HG03175 (cell line): ENCODE measurements around the gene FKBP2.

ENCODE experiments used
- ATAC-seq: cut with Tn5 transposase; IDR thresholded peaks from one replicate; pipeline ENCODE4 v1.9.1; 2021; ENCODE audit warnings: mild to moderate bottlenecking, moderate library complexity; ENCODE audit not compliant: unreplicated experiment

FKBP2 gene

DNA sequence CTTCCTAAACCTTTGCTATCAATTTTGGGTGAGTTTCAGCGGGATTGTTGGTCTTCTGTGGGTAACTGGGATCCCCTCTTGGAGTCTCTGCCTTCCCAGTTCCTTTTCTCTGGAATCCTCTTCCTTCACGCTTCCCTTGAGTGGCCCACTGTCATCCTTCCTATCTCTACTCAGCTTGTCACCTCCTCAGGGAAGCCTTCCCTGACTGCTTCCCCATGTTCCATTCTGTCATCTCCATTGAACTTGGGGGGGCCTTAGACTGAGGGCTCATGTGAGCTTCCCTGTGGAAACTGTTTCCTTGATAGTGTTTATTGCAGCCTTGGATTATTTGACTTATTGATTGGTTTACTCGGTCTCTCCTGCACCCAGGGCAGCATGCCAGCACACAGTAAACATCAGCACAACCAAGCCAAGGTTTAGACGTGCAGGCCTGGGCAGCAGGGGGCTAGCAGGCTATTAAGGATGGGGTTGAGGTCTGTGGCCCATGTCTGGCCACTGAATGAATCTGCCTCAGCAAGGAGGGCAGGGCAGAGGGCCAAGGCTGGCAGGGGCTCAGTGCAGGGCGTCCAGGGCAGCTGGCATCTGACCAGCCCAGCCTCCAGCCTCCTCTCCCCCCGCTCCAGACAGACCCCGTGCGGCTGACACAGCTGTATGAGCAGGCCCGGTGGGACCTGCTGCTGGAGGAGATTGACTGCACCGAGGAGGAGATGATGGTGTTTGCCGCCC, 22.1 kb upstream of the FKBP2 start:
- ATAC-seq, result no peak

DNA sequence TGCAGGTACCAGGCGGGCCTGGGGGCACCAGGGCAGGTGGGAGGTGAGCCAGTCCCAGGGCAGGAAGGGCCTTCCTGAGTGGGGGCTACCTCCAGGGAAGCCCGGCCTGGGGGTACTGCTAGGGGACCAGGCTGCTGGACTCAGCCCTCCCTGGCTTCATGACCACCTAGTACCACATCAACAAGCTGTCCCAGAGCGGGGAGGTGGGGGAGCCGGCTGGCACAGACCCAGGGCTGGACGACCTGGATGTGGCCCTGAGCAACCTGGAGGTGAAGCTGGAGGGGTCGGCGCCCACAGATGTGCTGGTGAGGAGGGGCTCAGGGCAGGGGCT, 21.6 kb upstream of the FKBP2 start:
- ATAC-seq, result no peak

DNA sequence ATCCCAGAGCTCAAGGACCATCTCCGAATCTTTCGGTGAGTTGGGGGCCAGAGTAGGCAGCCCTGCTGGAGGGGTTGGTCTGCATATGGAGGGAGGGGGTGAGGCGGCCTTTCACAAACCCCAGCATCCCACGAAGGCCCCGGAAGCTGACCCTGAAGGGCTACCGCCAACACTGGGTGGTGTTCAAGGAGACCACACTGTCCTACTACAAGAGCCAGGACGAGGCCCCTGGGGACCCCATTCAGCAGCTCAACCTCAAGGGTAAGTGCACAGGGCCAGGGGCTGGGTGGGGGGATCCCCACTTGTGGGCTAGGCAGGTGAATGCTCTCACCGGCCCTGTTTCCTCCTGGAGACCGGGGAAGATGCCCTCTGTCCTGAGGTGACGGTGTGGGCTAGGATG, 21.1 kb upstream of the FKBP2 start:
- no peak for ATAC-seq

DNA sequence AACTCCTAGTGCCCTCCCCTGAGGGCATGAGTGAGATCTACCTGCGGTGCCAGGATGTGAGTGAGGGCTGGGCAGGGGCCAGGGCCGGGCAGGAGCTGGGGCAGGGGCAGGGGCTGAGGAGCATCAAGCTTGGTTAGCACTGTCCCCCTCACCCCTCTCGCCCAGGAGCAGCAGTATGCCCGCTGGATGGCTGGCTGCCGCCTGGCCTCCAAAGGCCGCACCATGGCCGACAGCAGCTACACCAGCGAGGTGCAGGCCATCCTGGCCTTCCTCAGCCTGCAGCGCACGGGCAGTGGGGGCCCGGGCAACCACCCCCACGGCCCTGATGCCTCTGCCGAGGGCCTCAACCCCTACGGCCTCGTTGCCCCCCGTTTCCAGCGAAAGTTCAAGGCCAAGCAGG, 20.6 kb upstream of the FKBP2 start:
- ATAC-seq, result no peak

DNA sequence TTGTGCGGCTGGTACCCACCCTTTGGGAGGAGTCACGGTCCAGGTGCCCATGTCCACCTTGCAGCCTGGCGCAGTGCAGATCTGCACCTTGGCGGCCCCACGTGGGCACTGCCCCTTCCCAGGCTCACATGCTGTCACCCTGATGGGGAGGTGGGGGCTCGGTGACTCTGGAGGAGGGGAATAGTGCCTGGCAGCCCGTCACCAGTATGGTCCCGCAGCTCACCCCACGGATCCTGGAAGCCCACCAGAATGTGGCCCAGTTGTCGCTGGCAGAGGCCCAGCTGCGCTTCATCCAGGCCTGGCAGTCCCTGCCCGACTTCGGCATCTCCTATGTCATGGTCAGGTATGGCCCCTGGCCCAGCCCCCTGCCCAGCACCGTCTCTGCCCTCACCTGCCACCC, 20.1 kb upstream of the FKBP2 start:
- no peak for ATAC-seq

DNA sequence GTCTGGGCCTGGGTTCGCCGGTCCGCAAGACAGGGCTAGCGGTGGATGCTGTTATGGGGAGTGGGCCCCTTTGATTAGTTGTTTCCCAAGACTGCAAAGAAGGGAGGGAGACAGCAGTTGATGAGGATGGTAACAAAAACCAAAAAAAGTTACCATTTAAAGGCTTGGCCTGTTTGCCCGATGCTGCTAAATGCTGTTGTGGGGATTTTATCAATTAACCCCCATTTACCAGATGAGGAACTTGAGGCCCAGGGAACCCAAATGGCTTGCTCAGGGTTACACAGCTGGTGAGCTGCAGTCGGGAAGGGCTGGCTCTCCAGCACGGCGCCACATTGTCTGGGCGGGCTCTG, 18.3 kb upstream of the FKBP2 start:
- ATAC-seq, result no peak

DNA sequence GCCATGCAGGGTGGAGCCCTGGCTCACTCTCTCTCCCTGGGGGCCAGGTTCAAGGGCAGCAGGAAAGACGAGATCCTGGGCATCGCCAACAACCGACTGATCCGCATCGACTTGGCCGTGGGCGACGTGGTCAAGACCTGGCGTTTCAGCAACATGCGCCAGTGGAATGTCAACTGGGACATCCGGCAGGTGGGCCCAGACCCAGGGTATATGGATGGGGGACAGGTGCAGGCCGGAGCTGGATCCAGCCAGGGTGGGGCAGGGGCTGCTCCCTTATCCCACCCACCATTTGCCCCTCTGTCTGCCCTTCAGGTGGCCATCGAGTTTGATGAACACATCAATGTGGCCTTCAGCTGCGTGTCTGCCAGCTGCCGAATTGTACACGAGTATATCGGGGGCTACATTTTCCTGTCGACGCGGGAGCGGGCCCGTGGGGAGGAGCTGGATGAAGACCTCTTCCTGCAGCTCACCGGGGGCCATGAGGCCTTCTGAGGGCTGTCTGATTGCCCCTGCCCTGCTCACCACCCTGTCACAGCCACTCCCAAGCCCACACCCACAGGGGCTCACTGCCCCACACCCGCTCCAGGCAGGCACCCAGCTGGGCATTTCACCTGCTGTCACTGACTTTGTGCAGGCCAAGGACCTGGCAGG, 17.8 kb upstream of the FKBP2 start:
- no peak for ATAC-seq

DNA sequence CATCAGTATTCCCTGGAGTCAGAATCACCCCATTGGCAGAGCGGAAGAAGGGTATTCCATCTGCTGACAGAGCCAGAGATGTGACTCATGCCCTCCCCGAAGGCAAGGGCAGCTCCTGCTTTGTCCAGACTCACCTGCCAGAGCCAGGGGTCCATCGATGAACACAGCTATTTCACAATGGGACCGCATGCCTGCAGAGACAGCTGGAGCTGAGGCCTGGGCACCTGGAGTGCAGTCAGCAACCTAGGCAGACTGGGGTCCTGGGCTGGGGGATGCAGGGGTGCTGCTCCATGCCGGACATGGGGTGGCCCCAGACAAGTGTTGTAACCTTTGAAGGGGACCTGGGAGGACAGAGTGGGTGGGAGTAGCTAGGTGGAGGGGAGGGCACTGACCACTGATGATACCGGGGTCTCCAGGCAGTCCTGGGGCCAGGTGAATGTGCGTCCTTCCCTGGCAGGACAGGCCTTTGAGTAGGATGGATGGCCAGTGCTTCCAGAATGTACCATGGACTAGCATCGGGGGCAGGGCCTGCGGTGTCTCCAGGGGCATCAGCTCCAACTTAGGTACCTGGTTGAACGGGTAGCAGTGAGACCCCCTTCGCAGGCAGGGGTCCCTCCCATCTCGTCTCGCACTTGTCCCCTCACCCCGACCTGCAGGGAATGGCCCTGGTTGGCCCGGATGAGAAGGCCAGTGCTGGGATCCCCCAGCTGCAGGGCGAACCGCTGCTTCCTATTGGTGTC, 16.6 kb upstream of the FKBP2 start:
- no peak for ATAC-seq

DNA sequence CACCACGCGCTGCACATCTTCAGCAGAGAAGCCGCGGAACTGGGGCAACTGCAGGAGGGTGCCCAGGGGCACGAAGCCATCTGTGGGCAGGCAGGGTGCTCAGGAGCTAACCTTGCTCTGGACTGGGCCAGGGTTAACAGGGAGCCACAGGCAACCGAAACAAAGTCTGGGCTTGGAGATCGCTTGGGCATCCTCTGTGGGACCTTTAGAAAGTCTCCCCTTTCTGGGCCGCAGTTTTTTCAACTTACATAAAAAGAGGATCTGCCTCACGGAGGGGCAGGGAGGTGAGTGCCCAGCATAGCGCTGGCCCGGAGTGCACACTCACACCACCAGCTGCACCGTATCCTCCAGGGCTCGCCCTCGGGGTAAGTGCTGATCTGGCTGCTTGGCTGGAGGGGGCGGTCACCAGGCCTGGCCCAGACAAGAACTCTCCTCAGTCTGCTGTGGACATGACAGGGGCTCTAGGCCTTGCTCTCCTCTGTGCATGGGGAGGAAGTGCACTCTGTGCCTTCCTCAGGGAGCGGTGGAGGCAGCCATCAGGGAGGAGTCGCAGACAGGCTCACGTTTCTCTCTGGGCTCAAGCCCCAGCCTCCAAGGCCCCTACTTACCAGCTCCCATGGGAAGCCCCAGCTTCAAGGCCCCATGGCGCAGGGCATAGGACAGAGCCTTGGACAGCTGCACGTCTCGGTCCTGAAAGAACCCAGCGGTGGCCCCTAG, 15.8 kb upstream of the FKBP2 start:
- no peak for ATAC-seq

DNA sequence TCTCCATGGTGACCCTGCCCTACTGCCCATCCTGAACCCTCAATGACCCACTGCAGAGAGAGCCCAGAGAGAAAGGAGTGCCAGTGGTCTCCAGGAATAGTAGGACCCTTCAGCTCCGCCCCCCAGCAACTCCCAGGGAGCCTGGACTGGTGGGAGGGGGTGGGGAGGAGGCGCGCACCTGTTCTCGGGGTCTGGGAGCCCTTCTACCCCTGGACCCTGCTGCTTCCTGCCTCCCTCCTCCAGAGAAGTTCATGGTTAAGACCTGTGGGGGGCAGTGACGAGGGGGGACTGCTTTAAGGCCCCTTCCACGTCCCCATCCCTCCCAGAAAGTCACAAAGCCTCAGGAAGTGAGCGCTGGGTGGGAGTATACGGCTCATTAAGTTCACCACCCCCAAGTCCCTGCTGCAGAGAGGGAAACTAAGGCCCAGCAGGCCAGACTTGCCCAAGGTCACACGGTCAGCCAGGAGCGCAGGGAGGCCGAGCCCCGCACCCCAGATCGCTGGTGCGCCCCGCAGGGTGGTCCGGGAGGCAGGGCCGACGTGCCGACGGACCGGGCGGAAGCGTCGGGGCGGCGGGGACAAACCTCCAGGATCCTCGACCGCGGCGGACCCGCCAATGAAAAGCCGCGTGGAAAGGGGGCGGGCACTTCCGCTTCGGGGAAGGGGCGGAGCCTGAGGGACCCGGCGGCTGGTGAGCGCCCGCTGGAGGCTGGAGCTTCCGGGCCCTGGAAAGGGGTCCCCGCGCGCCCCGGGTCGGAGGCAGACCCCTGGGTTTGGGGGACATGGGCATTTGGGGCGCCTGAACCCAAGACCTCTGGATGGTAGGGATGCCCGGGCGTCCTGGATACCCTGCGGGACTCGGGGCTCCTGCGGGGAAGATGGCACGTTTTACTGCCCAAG, 15.0 kb upstream of the FKBP2 start, which contains the start of the genes NUDT22 and TRPT1:
TSS of gene NUDT22 (plus strand) at position 667 of the 899 bp plus-strand sequence. CDS start 379 bp downstream, outside the sequence.
TSS of gene TRPT1 (minus strand) at position 579 of the 899 bp plus-strand sequence. CDS start at position 253, 326 bp downstream.
- ATAC-seq, result peak; percentile 51

DNA sequence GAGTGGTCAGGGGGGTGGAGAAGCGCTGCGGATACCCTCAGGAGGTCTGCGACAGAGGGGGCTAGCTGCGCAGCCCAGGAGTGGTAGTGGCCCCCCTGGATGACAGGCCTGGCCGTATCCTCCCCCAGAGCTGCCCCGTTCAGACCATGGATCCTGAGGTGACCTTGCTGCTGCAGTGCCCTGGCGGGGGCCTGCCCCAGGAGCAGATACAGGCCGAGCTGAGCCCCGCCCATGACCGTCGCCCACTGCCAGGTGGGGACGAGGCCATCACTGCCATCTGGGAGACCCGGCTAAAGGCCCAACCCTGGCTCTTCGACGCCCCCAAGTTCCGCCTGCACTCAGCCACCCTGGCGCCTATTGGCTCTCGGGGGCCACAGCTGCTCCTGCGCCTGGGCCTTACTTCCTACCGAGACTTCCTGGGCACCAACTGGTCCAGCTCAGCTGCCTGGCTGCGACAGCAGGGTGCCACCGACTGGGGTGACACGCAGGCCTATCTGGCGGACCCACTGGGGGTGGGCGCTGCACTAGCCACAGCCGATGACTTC, 14.3 kb upstream of the FKBP2 start:
- no peak for ATAC-seq

DNA sequence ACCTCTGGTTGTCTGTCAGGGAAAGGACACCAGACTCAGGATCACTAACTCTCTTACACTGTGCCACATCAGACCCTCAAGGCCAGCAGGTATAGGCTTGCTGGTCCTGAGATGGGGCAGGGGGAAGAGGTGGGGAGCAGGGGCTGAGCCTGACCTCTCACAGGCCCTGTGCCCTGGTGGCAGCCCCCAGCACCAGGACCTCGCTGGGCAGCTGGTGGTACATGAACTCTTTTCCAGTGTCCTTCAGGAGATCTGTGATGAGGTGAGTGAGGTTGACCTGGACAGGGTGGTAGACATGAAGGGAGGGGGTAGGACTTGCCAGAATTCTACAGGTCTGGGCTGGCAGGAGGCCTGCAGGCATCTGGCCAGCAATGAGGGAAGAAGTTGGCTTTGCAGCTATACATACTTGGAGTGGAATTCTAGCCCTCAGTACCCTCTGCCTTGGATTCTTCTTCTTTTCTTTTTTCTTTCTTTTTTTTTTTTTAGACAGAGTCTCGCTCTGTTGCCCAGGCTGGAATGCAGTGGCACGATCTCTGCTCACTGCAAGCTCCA, 13.4 kb upstream of the FKBP2 start:
- ATAC-seq, result no peak

DNA sequence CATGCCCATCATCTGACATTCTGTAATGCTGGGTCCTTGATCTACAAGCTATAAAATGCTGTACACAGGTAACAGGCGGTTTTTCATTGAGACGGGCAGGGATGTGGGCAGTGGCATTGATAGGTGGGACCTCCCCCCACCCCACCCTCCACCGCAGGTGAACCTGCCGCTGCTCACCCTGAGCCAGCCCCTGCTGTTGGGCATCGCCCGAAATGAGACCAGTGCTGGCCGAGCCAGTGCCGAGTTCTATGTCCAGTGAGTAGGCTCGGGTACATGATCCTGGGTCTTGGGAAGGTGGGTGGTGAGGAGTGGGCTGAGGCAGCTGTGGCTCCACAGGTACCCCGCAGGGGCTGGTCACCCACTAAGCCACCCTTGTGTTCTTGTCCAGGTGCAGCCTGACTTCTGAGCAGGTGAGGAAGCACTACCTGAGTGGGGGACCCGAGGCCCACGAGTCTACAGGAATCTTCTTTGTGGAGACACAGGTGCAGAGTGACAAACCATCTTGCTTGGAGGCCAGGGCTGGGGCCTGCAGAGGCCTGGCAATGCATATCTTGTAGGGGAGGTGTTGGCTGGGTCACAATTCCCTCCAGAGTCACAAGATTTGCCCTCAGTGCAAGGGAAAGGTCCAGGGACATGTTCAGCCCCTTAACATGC, 11.7 kb upstream of the FKBP2 start:
- ATAC-seq, result no peak

DNA sequence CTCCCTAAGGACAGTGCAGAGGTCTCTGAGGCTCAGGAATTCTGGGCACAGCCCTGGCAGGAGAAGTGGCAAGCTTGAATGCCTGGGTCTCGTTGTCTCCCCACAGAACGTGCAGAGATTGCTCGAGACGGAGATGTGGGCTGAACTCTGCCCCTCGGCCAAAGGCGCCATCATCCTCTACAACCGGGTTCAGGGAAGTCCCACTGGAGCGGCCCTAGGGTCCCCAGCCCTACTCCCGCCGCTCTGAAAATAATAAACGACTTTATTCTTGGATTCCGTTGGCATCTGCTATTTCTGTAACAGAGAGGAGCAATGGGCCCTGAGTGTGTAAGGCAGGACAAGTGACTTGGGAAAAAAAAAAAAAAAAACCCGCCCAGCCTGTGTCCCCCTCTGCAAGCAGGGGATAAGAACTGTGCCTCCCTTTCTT, 11.1 kb upstream of the FKBP2 start:
- no peak for ATAC-seq

DNA sequence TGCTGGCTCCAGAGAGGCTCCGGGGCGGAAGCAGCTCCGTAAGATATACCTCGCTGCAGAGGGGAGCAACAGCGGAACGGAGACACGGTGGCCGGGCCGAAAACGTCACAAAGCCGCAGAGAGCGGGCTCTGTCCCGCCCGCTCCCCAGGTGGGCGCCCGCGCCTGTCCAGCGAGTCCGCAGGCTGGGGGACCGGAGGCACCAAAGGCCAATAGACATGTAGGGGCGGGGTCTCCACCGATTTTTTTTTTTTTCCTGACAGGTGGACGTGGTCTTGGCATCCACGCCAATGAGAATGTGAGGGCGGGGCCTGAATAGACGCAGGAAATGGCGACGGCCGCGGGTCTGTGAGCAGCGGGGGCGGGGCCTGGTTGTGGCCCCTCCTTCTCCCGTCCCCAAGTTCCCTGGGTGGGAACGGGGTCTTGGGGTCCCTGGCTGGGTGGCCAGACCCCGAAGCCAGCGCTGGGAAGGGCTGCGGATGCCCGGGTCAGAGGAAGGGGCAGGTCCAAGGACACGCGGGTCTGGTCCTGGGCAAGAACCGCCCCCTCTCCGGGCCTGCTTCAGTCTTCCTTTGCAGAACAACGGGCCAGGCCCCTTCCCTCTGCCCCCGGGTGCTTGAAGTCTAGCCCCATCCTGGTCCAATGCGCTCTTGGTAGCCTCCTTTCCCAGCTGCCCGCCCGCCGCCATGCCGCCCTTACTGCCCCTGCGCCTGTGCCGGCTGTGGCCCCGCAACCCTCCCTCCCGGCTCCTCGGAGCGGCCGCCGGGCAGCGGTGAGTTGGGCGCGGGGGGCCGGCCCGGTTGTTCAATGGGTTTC, 10.5 kb upstream of the FKBP2 start, which contains the start of gene DNAJC4:
TSS of gene DNAJC4 (plus strand) at position 378 of the 814 bp plus-strand sequence. CDS start at position 685, 307 bp downstream.
- ATAC-seq, result peak; percentile 61

DNA sequence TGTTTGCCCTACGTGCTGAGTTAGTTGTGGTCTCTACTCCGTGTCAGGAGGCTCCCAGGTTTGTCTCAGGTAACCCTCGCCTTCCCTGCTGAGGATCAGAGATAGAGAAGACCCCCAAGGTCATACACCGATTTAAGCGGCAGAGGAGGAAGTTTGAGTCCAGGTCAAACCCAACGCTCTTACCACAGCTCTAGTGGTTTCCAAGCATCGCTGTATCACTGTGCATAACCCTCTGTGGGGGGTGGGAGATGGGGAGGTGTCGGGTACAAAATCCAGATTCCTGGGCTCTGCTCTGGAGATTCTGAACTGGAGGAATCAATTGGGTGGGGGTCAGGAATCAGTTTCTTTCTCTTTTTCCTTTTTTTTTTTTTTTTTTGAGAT, 9.9 kb upstream of the FKBP2 start:
- no peak for ATAC-seq

DNA sequence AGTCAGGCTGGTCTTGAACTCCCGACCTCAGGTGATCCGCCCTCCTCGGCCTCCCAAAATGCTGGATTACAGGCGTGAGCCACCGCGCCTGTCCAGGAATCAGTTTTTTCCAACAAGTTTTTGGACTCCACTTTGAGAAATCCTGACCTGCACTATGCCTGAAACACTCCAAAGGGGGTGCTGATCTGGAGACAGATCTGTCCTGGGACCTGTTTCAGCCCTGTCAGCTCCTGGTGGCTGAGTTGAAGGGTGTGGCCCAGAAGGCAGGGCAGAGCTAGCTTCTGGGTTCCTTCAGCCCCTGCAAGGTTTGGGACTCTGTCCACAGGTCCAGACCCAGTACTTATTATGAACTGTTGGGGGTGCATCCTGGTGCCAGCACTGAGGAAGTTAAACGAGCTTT, 9.3 kb upstream of the FKBP2 start:
- no peak for ATAC-seq
